MCF 10A (cell line): Measurements from ENCODE around the gene LMBRD2. TPM values are rescaled to one million over a fixed set of nuclear protein-coding genes. Genes with fewer than 3 reads are reported as not detected.

Experiments
- BruUV-seq: library from RNA; stranded (reverse); fragments of 400-500 nt; replicated peaks from 2 replicates; lab custom pipeline; 2021; lab: Mats Ljungman, UMichigan
- CTCF ChIA-PET: fragments of 300-600 bp; sonication (Branson Sonifier 250); formaldehyde crosslinking; extraction: SDS; loops from one replicate; lab custom pipeline; 2021; ENCODE audit warnings: antibody characterized with exemption, inconsistent platforms; lab: Yijun Ruan, JAX
- POLR2A ChIA-PET: fragments of 300-600, 350-650 bp; sonication (Branson Sonifier 250); formaldehyde crosslinking; extraction: SDS; loops from one replicate; lab custom pipeline; 2020; ENCODE audit warnings: antibody characterized with exemption, inconsistent platforms; lab: Yijun Ruan, JAX
- DNase-seq: peaks from one replicate; pipeline ENCODE4 v3.0.0-alpha.2; 2018; ENCODE audit not compliant: unreplicated experiment
- H3K27ac Mint-ChIP-seq: one replicate; pipeline ENCODE4 v1.8.0; 2022; ENCODE audit warnings: mild to moderate bottlenecking, low read depth, mixed read lengths; ENCODE audit not compliant: unreplicated experiment
- H3K27me3 Mint-ChIP-seq: one replicate; pipeline ENCODE4 v1.8.0; 2022; ENCODE audit warnings: mixed read lengths; ENCODE audit not compliant: insufficient read depth, unreplicated experiment
- H3K36me3 Mint-ChIP-seq: one replicate; pipeline ENCODE4 v1.8.0; 2022; ENCODE audit warnings: mild to moderate bottlenecking, moderate library complexity, mixed read lengths; ENCODE audit not compliant: insufficient read depth, unreplicated experiment
- H3K4me1 Mint-ChIP-seq: one replicate; pipeline ENCODE4 v1.8.0; 2022; ENCODE audit warnings: mixed read lengths; ENCODE audit not compliant: insufficient read depth, unreplicated experiment
- H3K4me3 Mint-ChIP-seq: one replicate; pipeline ENCODE4 v1.8.0; 2022; ENCODE audit warnings: mild to moderate bottlenecking, moderate library complexity, mixed read lengths; ENCODE audit not compliant: unreplicated experiment
- H3K9me3 Mint-ChIP-seq: one replicate; pipeline ENCODE4 v1.8.0; 2022; ENCODE audit warnings: mixed read lengths; ENCODE audit not compliant: unreplicated experiment
- intact Hi-C: fragments of 100-400 bp; cut with micrococcal nuclease; formaldehyde crosslinking; loops from 2 replicates; pipeline ENCODE4 v1.14.1; 2022
- total RNA-seq: library from RNA; stranded (reverse); gene quantifications from 2 replicates; pipeline ENCODE4 v1.2.3, GENCODE V29; 2022
- TF ChIP-seq, protein P1 (sequence below): fragments of 200-600 bp; IDR thresholded peaks from one replicate; pipeline ENCODE4 v1.8.0; 2022; ENCODE audit warnings: antibody characterized with exemption, mild to moderate bottlenecking; ENCODE audit not compliant: unreplicated experiment

LMBRD2 gene
- total RNA-seq, 1 experiment from 2014 or later, result 7.9 TPM

DNA sequence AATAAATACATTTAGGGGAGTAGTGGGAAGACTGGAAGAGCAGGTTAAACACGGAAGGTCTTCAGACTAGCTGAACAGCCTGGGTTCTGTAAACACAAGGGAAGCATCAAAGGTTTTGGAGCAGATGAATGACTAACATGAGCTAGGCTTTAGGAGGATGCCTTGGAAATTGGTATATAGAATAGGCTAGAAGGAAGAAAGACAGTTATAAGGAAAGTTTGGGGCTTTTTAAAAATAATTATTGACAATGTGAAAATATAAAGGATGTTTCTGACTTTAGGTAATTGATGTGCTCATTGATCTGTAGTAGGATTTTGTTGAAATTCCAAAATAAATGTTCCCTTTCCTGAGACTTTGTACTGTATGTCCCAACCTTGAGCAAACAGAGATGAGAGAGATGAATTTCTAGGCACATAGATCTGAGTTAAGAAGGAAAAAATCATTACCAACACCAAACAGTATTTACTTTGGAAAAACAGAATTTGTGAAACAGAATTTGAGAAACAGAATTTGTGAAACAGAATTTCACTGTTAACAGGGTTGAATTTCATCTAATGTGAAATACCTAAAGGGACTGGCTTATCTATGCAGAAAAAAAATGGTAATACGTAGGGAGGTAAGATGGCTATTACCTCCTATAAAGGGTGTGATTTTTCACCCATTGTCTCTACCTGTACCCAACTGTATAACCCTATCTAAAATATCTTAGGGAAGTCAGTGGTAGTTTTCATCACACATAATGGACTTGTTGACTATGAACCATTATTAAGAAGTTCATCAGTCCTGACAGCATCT lies 29.1 kb upstream of the LMBRD2 start:
- H3K4me1 Mint-ChIP-seq, result no peaks in the 10 kb centered on the region
- no peak overlapping the region for H3K4me3 Mint-ChIP-seq
- ChIA-PET CTCF (interaction anchor here (0.6 to 1.4 kb wide), 5 partner anchors 20 to 127 kb away, joined by 3 read pairs; no protein-coding TSS in a partner anchor), POLR2A (interaction anchor here (1.0 to 1.4 kb wide), 2 partner anchors 29 to 38 kb away, joined by 3 to 4 read pairs; partner anchors contain the start of genes LMBRD2 and SKP2)
- no peaks in the 10 kb centered on the region for H3K9me3 Mint-ChIP-seq
- no peaks in the 10 kb centered on the region for H3K27me3 Mint-ChIP-seq
- DNase-seq, result no peak
- H3K36me3 Mint-ChIP-seq, result peaks cover 57% of the 10 kb centered on the region
- BruUV-seq, result no TSS peak
- peak overlapping the region; percentile 29 for H3K27ac Mint-ChIP-seq
- TF ChIP-seq, protein P1, sequence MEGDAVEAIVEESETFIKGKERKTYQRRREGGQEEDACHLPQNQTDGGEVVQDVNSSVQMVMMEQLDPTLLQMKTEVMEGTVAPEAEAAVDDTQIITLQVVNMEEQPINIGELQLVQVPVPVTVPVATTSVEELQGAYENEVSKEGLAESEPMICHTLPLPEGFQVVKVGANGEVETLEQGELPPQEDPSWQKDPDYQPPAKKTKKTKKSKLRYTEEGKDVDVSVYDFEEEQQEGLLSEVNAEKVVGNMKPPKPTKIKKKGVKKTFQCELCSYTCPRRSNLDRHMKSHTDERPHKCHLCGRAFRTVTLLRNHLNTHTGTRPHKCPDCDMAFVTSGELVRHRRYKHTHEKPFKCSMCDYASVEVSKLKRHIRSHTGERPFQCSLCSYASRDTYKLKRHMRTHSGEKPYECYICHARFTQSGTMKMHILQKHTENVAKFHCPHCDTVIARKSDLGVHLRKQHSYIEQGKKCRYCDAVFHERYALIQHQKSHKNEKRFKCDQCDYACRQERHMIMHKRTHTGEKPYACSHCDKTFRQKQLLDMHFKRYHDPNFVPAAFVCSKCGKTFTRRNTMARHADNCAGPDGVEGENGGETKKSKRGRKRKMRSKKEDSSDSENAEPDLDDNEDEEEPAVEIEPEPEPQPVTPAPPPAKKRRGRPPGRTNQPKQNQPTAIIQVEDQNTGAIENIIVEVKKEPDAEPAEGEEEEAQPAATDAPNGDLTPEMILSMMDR, result no peak
- intact Hi-C loops, result no loop called here

DNA sequence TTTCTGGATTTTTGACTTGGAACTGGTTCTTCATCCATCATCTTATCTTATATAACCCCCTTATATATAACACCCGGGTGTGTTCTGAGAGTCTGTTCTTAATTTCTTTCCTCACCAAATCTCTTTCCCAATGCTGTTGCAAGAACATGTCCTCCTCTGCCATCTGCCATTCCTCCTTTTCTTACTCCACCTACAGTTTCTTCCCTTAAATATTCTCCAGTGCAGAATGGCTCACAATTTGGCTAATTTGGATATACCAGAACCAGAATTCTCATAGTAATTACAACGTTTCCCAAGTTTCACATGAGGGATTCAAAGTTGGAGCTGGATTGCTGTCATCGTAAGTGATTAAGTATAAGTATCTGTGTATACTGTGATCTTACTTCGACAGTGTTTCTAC lies 28.3 kb upstream of the LMBRD2 start:
- H3K27ac Mint-ChIP-seq, result peak overlapping the region; percentile 29
- H3K27me3 Mint-ChIP-seq, result no peaks in the 10 kb centered on the region
- TF ChIP-seq, protein P1, result no peak
- no peaks in the 10 kb centered on the region for H3K4me1 Mint-ChIP-seq
- CTCF ChIA-PET, result interaction anchor here (0.6 to 2.3 kb wide), 5 partner anchors 21 to 126 kb away, joined by 3 to 19 read pairs (median 3); no protein-coding TSS in a partner anchor
- POLR2A ChIA-PET, result interaction anchor here (1.0 to 2.2 kb wide), 4 partner anchors 24 to 61 kb away, joined by 3 to 9 read pairs (median 4); partner anchors contain the start of genes LMBRD2, NADK2 and SKP2
- H3K4me3 Mint-ChIP-seq, result no peak overlapping the region
- no TSS peak for BruUV-seq
- H3K36me3 Mint-ChIP-seq, result peaks cover 57% of the 10 kb centered on the region
- H3K9me3 Mint-ChIP-seq, result no peaks in the 10 kb centered on the region
- DNase-seq, result no peak
- intact Hi-C loops, result loop anchor here (5.0 kb wide), 2 partner anchors 62 to 517 kb away; partner anchors contain the start of gene NADK2

DNA sequence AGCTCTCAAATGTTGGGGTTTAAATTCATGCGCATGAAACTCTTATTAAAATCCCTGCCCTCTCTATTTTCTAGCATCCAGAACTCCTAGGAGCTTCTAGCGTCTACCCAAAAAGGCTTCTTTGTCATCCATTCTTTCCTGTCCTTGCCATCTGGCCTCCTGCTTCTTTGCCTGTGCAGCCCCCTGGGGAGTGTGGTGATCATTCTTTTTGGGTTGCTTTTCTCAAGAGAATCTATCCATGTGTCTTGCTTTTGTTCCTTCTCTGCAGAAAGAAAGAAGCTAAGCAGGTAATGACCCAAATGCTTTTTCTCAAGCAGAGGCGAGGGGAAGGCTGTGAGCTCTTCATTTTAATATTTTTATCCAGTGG lies 26.8 kb upstream of the LMBRD2 start:
- ChIA-PET CTCF (interaction anchor here (0.5 to 3.1 kb wide), 36 partner anchors 10 to 1195 kb away, joined by 3 to 28 read pairs (median 4); partner anchors contain the start of gene NADK2), POLR2A (interaction anchor here (0.6 to 2.2 kb wide), 6 partner anchors 13 to 413 kb away, joined by 3 to 9 read pairs (median 3); partner anchors contain the start of gene NADK2)
- no peak overlapping the region for H3K4me3 Mint-ChIP-seq
- no peaks in the 10 kb centered on the region for H3K9me3 Mint-ChIP-seq
- no peaks in the 10 kb centered on the region for H3K27me3 Mint-ChIP-seq
- peaks cover 60% of the 10 kb centered on the region for H3K36me3 Mint-ChIP-seq
- no peak for DNase-seq
- intact Hi-C loops, result loop anchor here (1.0 to 5.0 kb wide), 4 partner anchors 64 to 519 kb away; partner anchors contain the start of gene NADK2
- H3K27ac Mint-ChIP-seq, result no peak overlapping the region
- BruUV-seq, result no TSS peak
- no peaks in the 10 kb centered on the region for H3K4me1 Mint-ChIP-seq
- TF ChIP-seq, protein P1, result no peak
